HepG2 (cell line): ENCODE data around the gene JSRP1. TPM values are rescaled to one million over a fixed set of nuclear protein-coding genes. Genes with fewer than 3 reads are reported as not detected.

ENCODE experiments used
- AKAP8 ChIP-seq: sonication (generic); formaldehyde crosslinking; IDR thresholded peaks from 2 replicates; pipeline ENCODE4 v1.5.1; 2020; ENCODE audit warnings: mild to moderate bottlenecking, missing genetic modification reagents
- CCAR2 ChIP-seq: fragments of 200-400 bp; formaldehyde crosslinking; optimal IDR thresholded peaks from 2 replicates; pipeline ENCODE3; 2018; ENCODE audit warnings: low read depth, mild to moderate bottlenecking, low read length, moderate library complexity
- ISX ChIP-seq: sonication (generic); formaldehyde crosslinking; conservative IDR thresholded peaks from 2 replicates; pipeline ENCODE4 v1.5.0; 2020; ENCODE audit warnings: missing genetic modification reagents
- KDM4B ChIP-seq: sonication (generic); formaldehyde crosslinking; IDR thresholded peaks from 2 replicates; pipeline ENCODE4 v1.4.0; 2020; ENCODE audit warnings: missing genetic modification reagents
- RARA ChIP-seq: IDR thresholded peaks from 2 replicates; pipeline ENCODE4 v1.6.1; 2016; ENCODE audit warnings: missing genetic modification reagents, missing compliant biosample characterization
- SMAD9 ChIP-seq: sonication (generic); formaldehyde crosslinking; IDR thresholded peaks from 2 replicates; pipeline ENCODE4 v1.5.1; 2020; ENCODE audit warnings: mild to moderate bottlenecking, missing genetic modification reagents
- SUZ12 ChIP-seq: fragments of 150-350 bp; IDR thresholded peaks from 2 replicates; pipeline ENCODE4 v1.6.1; 2014; ENCODE audit warnings: low read depth, low read length
- TAF15 ChIP-seq: fragments of 200-400 bp; formaldehyde crosslinking; IDR thresholded peaks from one replicate; pipeline ENCODE4 v1.6.1; 2018; ENCODE audit warnings: mild to moderate bottlenecking, low read depth, low read length; ENCODE audit not compliant: poor library complexity, severe bottlenecking
- ZNF761 ChIP-seq: sonication (generic); formaldehyde crosslinking; conservative IDR thresholded peaks from 2 replicates; pipeline ENCODE4 v1.4.0; 2020; ENCODE audit warnings: mild to moderate bottlenecking, missing genetic modification reagents
- ZSCAN30 ChIP-seq: sonication (generic); formaldehyde crosslinking; IDR thresholded peaks from 2 replicates; pipeline ENCODE4 v1.5.0; 2020; ENCODE audit warnings: mild to moderate bottlenecking, missing genetic modification reagents
- polyA plus RNA-seq, 8 experiments: library from polyadenylated mRNA; depleted of rRNA in 3 of 8; stranded (reverse) in 7 of 8; unstranded in 1 of 8; fragments of >200 nt; fragmentation: Illumina TruSeq in 4 of 8; extraction: Trizol in 4 of 8; gene quantifications; 2 replicates each; pipeline versions ENCODE4 v1.2.1 to v1.2.3, GENCODE V29; 2011 to 2016; ENCODE audit warnings: low read depth in 4 of 8, missing spikeins in 1 of 8, mixed read lengths in 1 of 8; ENCODE audit not compliant: insufficient read depth in 1 of 8
- total RNA-seq, 5 experiments: library from RNA; depleted of rRNA; stranded (reverse); fragments of >200 nt; fragmentation: Illumina TruSeq; extraction: Trizol; gene quantifications; 2 replicates each; pipeline ENCODE4 v1.2.3, GENCODE V29; 2016; ENCODE audit warnings: low read depth in 1 of 5
- TF ChIP-seq, protein P1 (sequence below): sonication (generic); formaldehyde crosslinking; IDR thresholded peaks from 2 replicates; pipeline ENCODE4 v1.4.0; 2020; ENCODE audit warnings: mild to moderate bottlenecking, missing genetic modification reagents
- TF ChIP-seq, protein P2 (sequence below): sonication (generic); formaldehyde crosslinking; IDR thresholded peaks from one replicate; pipeline ENCODE4 v1.5.1; 2020; ENCODE audit warnings: mild to moderate bottlenecking, missing genetic modification reagents; ENCODE audit errors: not compliant biosample characterization
- TF ChIP-seq, protein P3 (sequence below): sonication (generic); formaldehyde crosslinking; IDR thresholded peaks from 2 replicates; pipeline ENCODE4 v1.5.0; 2020; ENCODE audit warnings: missing genetic modification reagents
- TF ChIP-seq, protein P4 (sequence below): IDR thresholded peaks from 2 replicates; pipeline ENCODE4 v1.6.1; 2016; ENCODE audit warnings: missing biosample characterization, missing genetic modification reagents, low read depth
- TF ChIP-seq, protein P5 (sequence below): sonication (generic); formaldehyde crosslinking; conservative IDR thresholded peaks from 2 replicates; pipeline ENCODE4 v1.5.0; 2020; ENCODE audit warnings: missing genetic modification reagents

Gene JSRP1
- total and polyA plus RNA-seq, 2 of the 13 experiments (the other 11 are each of a cell fraction or from before 2014, with no cell fraction given), result 0.16 to 0.38 TPM

DNA sequence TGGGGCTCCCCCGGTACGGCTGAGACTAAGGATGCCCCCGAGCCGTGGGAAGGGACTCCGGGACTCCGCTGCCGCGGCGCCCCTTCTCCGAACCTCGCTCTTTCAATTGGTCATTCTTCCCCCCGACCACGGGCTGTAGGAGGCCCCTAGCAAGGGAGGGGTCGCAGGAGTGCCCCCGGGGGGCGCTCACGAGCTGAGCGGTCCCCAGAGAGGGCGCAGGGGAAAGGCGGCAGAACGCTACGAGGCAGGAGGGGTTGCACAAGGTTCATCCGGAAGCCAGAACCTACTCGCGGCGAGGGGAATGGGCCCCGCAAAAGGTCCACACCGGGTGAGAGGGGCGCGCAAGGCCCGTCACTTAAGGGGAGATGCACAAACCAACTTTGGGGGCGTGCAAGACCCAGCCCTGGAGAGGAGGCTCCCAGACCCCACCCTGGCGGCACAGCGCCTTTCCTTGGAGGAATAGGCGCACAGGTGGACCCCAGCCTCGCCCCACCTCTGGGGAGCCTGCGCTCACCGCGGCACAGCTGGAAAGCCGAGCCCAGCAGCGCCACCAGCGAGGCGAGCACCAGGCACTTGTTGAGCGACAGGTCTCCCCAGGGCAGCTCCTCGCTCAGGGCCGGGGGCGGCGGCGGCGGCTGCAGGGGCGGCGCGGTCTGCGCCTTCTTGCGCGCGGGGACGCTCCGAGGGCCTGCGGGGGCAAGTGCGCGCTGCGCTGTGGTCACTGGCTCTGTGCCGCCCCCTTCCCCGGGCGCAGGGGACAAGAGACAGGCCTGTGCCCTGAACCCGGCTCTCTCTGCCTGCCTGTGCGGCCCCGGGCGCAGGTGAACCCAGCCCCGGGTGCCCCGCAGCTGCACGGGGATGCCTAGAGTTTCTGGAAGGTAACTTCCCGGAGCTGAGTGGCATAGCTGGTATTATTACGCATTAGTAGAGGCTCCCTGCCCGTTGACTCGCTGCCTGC, 2.8 kb downstream of the JSRP1 start (continued):
- no peak for TF ChIP-seq ZNF761
- TF ChIP-seq, protein P1, sequence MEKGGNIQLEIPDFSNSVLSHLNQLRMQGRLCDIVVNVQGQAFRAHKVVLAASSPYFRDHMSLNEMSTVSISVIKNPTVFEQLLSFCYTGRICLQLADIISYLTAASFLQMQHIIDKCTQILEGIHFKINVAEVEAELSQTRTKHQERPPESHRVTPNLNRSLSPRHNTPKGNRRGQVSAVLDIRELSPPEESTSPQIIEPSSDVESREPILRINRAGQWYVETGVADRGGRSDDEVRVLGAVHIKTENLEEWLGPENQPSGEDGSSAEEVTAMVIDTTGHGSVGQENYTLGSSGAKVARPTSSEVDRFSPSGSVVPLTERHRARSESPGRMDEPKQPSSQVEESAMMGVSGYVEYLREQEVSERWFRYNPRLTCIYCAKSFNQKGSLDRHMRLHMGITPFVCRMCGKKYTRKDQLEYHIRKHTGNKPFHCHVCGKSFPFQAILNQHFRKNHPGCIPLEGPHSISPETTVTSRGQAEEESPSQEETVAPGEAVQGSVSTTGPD, result no peak
- no peak for TF ChIP-seq KDM4B (CRISPR knock-in tag)
- TF ChIP-seq TAF15, result no peak
- TF ChIP-seq RARA (CRISPR knock-in tag), result peak; percentile 37; the same call in 1 of the 2 replicates
- TF ChIP-seq ZSCAN30 (CRISPR knock-in tag), result no peak
- TF ChIP-seq AKAP8 (CRISPR knock-in tag), result no peak
- TF ChIP-seq CCAR2, result no peak
- TF ChIP-seq, protein P2, sequence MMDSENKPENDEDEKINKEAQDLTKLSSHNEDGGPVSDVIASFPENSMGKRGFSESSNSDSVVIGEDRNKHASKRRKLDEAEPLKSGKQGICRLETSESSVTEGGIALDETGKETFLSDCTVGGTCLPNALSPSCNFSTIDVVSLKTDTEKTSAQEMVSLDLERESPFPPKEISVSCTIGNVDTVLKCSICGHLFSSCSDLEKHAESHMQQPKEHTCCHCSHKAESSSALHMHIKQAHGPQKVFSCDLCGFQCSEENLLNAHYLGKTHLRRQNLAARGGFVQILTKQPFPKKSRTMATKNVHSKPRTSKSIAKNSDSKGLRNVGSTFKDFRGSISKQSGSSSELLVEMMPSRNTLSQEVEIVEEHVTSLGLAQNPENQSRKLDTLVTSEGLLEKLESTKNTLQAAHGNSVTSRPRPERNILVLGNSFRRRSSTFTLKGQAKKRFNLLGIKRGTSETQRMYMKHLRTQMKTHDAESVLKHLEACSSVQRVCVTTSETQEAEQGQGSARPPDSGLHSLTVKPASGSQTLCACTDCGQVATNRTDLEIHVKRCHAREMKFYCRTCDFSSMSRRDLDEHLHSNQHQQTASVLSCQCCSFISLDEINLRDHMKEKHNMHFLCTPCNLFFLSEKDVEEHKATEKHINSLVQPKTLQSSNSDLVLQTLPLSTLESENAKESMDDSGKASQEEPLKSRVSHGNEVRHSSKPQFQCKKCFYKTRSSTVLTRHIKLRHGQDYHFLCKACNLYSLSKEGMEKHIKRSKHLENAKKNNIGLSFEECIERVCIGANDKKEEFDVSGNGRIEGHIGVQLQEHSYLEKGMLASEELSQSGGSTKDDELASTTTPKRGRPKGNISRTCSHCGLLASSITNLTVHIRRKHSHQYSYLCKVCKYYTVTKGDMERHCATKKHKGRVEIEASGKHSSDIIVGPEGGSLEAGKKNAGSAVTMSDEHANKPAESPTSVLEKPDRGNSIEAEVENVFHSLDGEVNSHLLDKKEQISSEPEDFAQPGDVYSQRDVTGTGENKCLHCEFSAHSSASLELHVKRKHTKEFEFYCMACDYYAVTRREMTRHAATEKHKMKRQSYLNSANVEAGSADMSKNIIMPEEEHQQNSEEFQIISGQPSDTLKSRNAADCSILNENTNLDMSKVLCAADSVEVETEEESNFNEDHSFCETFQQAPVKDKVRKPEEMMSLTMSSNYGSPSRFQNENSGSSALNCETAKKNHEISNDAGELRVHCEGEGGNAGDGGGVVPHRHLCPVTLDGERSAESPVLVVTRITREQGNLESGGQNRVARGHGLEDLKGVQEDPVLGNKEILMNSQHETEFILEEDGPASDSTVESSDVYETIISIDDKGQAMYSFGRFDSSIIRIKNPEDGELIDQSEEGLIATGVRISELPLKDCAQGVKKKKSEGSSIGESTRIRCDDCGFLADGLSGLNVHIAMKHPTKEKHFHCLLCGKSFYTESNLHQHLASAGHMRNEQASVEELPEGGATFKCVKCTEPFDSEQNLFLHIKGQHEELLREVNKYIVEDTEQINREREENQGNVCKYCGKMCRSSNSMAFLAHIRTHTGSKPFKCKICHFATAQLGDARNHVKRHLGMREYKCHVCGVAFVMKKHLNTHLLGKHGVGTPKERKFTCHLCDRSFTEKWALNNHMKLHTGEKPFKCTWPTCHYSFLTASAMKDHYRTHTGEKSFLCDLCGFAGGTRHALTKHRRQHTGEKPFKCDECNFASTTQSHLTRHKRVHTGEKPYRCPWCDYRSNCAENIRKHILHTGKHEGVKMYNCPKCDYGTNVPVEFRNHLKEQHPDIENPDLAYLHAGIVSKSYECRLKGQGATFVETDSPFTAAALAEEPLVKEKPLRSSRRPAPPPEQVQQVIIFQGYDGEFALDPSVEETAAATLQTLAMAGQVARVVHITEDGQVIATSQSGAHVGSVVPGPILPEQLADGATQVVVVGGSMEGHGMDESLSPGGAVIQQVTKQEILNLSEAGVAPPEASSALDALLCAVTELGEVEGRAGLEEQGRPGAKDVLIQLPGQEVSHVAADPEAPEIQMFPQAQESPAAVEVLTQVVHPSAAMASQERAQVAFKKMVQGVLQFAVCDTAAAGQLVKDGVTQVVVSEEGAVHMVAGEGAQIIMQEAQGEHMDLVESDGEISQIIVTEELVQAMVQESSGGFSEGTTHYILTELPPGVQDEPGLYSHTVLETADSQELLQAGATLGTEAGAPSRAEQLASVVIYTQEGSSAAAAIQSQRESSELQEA, result peak; percentile 35
- no peak for TF ChIP-seq ISX
- TF ChIP-seq SUZ12, result no peak
- TF ChIP-seq, protein P3, sequence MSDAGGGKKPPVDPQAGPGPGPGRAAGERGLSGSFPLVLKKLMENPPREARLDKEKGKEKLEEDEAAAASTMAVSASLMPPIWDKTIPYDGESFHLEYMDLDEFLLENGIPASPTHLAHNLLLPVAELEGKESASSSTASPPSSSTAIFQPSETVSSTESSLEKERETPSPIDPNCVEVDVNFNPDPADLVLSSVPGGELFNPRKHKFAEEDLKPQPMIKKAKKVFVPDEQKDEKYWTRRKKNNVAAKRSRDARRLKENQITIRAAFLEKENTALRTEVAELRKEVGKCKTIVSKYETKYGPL (CRISPR knock-in tag), result no peak
- TF ChIP-seq, protein P4, sequence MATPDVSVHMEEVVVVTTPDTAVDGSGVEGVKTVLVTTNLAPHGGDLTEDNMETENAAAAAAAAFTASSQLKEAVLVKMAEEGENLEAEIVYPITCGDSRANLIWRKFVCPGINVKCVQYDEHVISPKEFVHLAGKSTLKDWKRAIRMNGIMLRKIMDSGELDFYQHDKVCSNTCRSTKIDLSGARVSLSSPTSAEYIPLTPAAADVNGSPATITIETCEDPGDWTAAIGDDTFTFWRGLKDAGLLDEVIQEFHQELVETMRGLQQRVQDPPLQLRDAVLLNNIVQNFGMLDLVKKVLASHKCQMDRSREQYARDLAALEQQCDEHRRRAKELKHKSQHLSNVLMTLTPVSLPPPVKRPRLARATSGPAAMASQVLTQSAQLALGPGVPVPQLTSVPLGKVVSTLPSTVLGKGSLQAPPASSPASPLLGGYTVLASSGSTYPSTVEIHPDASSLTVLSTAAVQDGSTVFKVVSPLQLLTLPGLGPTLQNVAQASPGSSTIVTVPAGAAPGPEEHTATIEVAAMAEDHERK, result no peak
- TF ChIP-seq, protein P5, sequence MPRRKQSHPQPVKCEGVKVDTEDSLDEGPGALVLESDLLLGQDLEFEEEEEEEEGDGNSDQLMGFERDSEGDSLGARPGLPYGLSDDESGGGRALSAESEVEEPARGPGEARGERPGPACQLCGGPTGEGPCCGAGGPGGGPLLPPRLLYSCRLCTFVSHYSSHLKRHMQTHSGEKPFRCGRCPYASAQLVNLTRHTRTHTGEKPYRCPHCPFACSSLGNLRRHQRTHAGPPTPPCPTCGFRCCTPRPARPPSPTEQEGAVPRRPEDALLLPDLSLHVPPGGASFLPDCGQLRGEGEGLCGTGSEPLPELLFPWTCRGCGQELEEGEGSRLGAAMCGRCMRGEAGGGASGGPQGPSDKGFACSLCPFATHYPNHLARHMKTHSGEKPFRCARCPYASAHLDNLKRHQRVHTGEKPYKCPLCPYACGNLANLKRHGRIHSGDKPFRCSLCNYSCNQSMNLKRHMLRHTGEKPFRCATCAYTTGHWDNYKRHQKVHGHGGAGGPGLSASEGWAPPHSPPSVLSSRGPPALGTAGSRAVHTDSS (CRISPR knock-in tag), result no peak
- no peak for TF ChIP-seq SMAD9 (CRISPR knock-in tag)
